ENCODE data around the gene TBC1D14. TPM values are rescaled to one million over a fixed set of nuclear protein-coding genes. Genes with fewer than 3 reads are reported as not detected.

The TBC1D14 gene
- total and polyA plus RNA-seq, 2 experiments from 2014 or later: 33.6 to 50.8 TPM

GRCh38 chr4:7018281-7018680 is 108.7 kb downstream of the TBC1D14 start:
- Histone ChIP-seq H4K20me1 (ENCODE audit: insufficient read depth, poor library complexity, severe bottlenecking) (no peaks in the 10 kb centered on the region), H3K79me2 (peaks cover 3% of the 10 kb centered on the region), H3K9me2 (replicated peaks; ENCODE audit: insufficient read depth) (no peaks in the 10 kb centered on the region), H3K4me1 (ENCODE audit: insufficient read depth) (peaks cover 23% of the 10 kb centered on the region), H3K36me3 (replicated peaks; ENCODE audit: insufficient read depth, low read depth) (no peaks in the 10 kb centered on the region), H2AFZ (no peak overlapping the region), H3K27me3 (no peaks in the 10 kb centered on the region), H3K9me3 (ENCODE audit: low read depth) (no peaks in the 10 kb centered on the region), H3K27ac (no peak overlapping the region), H3K4me3 (no peak overlapping the region), H3K4me2 (no peak overlapping the region)
- 94% methylated on average over 9 of the region's 9 CpGs for WGBS (ENCODE audit: low lambda C conversion rate, missing lambda C conversion rate)
- DNase-seq (ENCODE audit: low spot score): no peak
- TF ChIP-seq EZH2 (IDR thresholded peaks at IDR 0.05; ENCODE audit: borderline replicate concordance) (no peak), CTCF (IDR thresholded peaks at IDR 0.05; ENCODE audit: poor library complexity) (no peak), EZH2phosphoT487 (IDR thresholded peaks at IDR 0.05; ENCODE audit: low read depth, severe bottlenecking, unreplicated experiment) (no peak)

- Histone ChIP-seq H2AFZ (no peak overlapping the region), H3K27me3 (no peaks in the 10 kb centered on the region), H3K79me2 (peaks cover 3% of the 10 kb centered on the region), H3K27ac (no peak overlapping the region), H3K4me2 (no peak overlapping the region), H3K9me2 (replicated peaks; ENCODE audit: insufficient read depth) (no peaks in the 10 kb centered on the region), H3K4me3 (no peak overlapping the region), H3K4me1 (ENCODE audit: insufficient read depth) (peaks cover 23% of the 10 kb centered on the region), H4K20me1 (ENCODE audit: insufficient read depth, poor library complexity, severe bottlenecking) (no peaks in the 10 kb centered on the region), H3K36me3 (replicated peaks; ENCODE audit: insufficient read depth, low read depth) (no peaks in the 10 kb centered on the region), H3K9me3 (ENCODE audit: low read depth) (no peaks in the 10 kb centered on the region)
- 90% methylated on average over 10 of the region's 10 CpGs for WGBS (ENCODE audit: low lambda C conversion rate, missing lambda C conversion rate)
- no peak for TF ChIP-seq EZH2phosphoT487 (IDR thresholded peaks at IDR 0.05; ENCODE audit: low read depth, severe bottlenecking, unreplicated experiment)
- TF ChIP-seq CTCF (IDR thresholded peaks at IDR 0.05; ENCODE audit: poor library complexity): no peak
- TF ChIP-seq EZH2 (IDR thresholded peaks at IDR 0.05; ENCODE audit: borderline replicate concordance): no peak
- DNase-seq (ENCODE audit: low spot score): no peak
Measured at GRCh38 chr4:7019367-7019766, 109.7 kb downstream of the TBC1D14 start.

- Histone ChIP-seq H3K27ac (no peak overlapping the region), H3K9me3 (ENCODE audit: low read depth) (no peaks in the 10 kb centered on the region), H3K27me3 (no peaks in the 10 kb centered on the region), H3K4me3 (no peak overlapping the region), H4K20me1 (ENCODE audit: insufficient read depth, poor library complexity, severe bottlenecking) (no peaks in the 10 kb centered on the region), H3K79me2 (peaks cover 3% of the 10 kb centered on the region), H3K36me3 (replicated peaks; ENCODE audit: insufficient read depth, low read depth) (no peaks in the 10 kb centered on the region), H2AFZ (no peak overlapping the region), H3K4me1 (ENCODE audit: insufficient read depth) (peaks cover 23% of the 10 kb centered on the region), H3K4me2 (no peak overlapping the region), H3K9me2 (replicated peaks; ENCODE audit: insufficient read depth) (no peaks in the 10 kb centered on the region)
- no peak for TF ChIP-seq EZH2phosphoT487 (IDR thresholded peaks at IDR 0.05; ENCODE audit: low read depth, severe bottlenecking, unreplicated experiment)
- TF ChIP-seq EZH2 (IDR thresholded peaks at IDR 0.05; ENCODE audit: borderline replicate concordance): no peak
- TF ChIP-seq CTCF (IDR thresholded peaks at IDR 0.05; ENCODE audit: poor library complexity): no peak
- no peak for DNase-seq (ENCODE audit: low spot score)
- WGBS (ENCODE audit: low lambda C conversion rate, missing lambda C conversion rate): 88% methylated on average over 2 of the region's 2 CpGs
Measured at GRCh38 chr4:7020290-7020689, 110.7 kb downstream of the TBC1D14 start.

GRCh38 chr4:7020856-7021255 is 111.2 kb downstream of the TBC1D14 start:
- Histone ChIP-seq H3K36me3 (replicated peaks; ENCODE audit: insufficient read depth, low read depth) (no peaks in the 10 kb centered on the region), H3K9me2 (replicated peaks; ENCODE audit: insufficient read depth) (no peaks in the 10 kb centered on the region), H3K9me3 (ENCODE audit: low read depth) (no peaks in the 10 kb centered on the region), H3K4me1 (ENCODE audit: insufficient read depth) (peaks cover 18% of the 10 kb centered on the region), H3K4me3 (no peak overlapping the region), H3K27ac (no peak overlapping the region), H3K27me3 (no peaks in the 10 kb centered on the region), H2AFZ (no peak overlapping the region), H4K20me1 (ENCODE audit: insufficient read depth, poor library complexity, severe bottlenecking) (no peaks in the 10 kb centered on the region), H3K4me2 (no peak overlapping the region), H3K79me2 (peaks cover 3% of the 10 kb centered on the region)
- WGBS (ENCODE audit: low lambda C conversion rate, missing lambda C conversion rate): 92% methylated on average over 11 of the region's 11 CpGs
- TF ChIP-seq EZH2phosphoT487 (IDR thresholded peaks at IDR 0.05; ENCODE audit: low read depth, severe bottlenecking, unreplicated experiment) (no peak), CTCF (IDR thresholded peaks at IDR 0.05; ENCODE audit: poor library complexity) (no peak), EZH2 (IDR thresholded peaks at IDR 0.05; ENCODE audit: borderline replicate concordance) (no peak)
- DNase-seq (ENCODE audit: low spot score): no peak
